Caco-2 (cell line): Measurements from ENCODE around the gene REM2. TPM values are rescaled to one million over a fixed set of nuclear protein-coding genes. Genes with fewer than 3 reads are reported as not detected.

ENCODE experiments used
- BruUV-seq: library from RNA; stranded (reverse); fragments of 400-500 nt; replicated peaks from 2 replicates; lab custom pipeline; 2021; lab: Mats Ljungman, UMichigan
- CTCF ChIA-PET: fragments of 300-600 bp; sonication (Branson Sonifier 250); formaldehyde crosslinking; loops from one replicate; lab custom pipeline; 2022; ENCODE audit warnings: antibody characterized with exemption; lab: Charles Lee
- POLR2A ChIA-PET: fragments of 300-600 bp; sonication (Branson Sonifier 250); formaldehyde crosslinking; loops from one replicate; lab custom pipeline; 2022; ENCODE audit warnings: antibody characterized with exemption; lab: Charles Lee
- DNase-seq, 2 experiments: peaks; one replicate each; pipeline versions ENCODE4 v3.0.0 to v3.0.0-alpha.2; 2020 to 2022
- H3K27me3 ChIP-seq: replicated peaks from 2 replicates; pipeline ENCODE4 v1.6.0; 2011; ENCODE audit warnings: low read length; ENCODE audit not compliant: control insufficient read depth, insufficient read depth
- H3K36me3 ChIP-seq: 2 replicates; pipeline ENCODE4 v1.5.1; 2011; ENCODE audit warnings: low read length; ENCODE audit not compliant: control insufficient read depth, insufficient read depth
- H3K4me1 ChIP-seq: fragments of 250-450 bp; sonication (Bioruptor Pico); 2 replicates; pipeline ENCODE4 v1.5.1; 2020; ENCODE audit warnings: mild to moderate bottlenecking
- H3K4me3 ChIP-seq: 2 replicates; pipeline ENCODE4 v1.5.1; 2011; ENCODE audit warnings: low read depth, mild to moderate bottlenecking, control low read depth, low read length
- H3K9me3 ChIP-seq: fragments of 250-450 bp; sonication (Bioruptor Pico); 2 replicates; pipeline ENCODE4 v1.5.1; 2020; ENCODE audit warnings: mild to moderate bottlenecking, moderate library complexity
- H3K27ac Mint-ChIP-seq: one replicate; pipeline ENCODE4 v1.8.0; 2022; ENCODE audit warnings: mixed read lengths; ENCODE audit not compliant: unreplicated experiment
- H3K27me3 Mint-ChIP-seq: one replicate; pipeline ENCODE4 v1.8.0; 2022; ENCODE audit warnings: mixed read lengths; ENCODE audit not compliant: insufficient read depth, unreplicated experiment
- H3K36me3 Mint-ChIP-seq: one replicate; pipeline ENCODE4 v1.8.0; 2022; ENCODE audit warnings: mild to moderate bottlenecking, mixed read lengths; ENCODE audit not compliant: insufficient read depth, unreplicated experiment
- H3K4me1 Mint-ChIP-seq: one replicate; pipeline ENCODE4 v1.8.0; 2022; ENCODE audit warnings: low read depth, mixed read lengths; ENCODE audit not compliant: unreplicated experiment
- H3K4me3 Mint-ChIP-seq: one replicate; pipeline ENCODE4 v1.8.0; 2022; ENCODE audit warnings: mild to moderate bottlenecking, moderate library complexity, mixed read lengths; ENCODE audit not compliant: unreplicated experiment
- H3K9me3 Mint-ChIP-seq: one replicate; pipeline ENCODE4 v1.8.0; 2022; ENCODE audit warnings: mixed read lengths; ENCODE audit not compliant: unreplicated experiment
- CTCF ChIP-seq, 2 experiments: fragments of 200-600 bp in 1 of 2; IDR thresholded peaks; 1 replicate in 1 of 2; 2 replicates in 1 of 2; pipeline versions ENCODE4 v1.5.1 to v1.8.0; 2011 to 2022; ENCODE audit warnings: antibody characterized with exemption in 1 of 2, control low read depth in 1 of 2, inconsistent platforms in 1 of 2, low read depth in 1 of 2, low read length in 1 of 2, mild to moderate bottlenecking in 1 of 2, moderate library complexity in 1 of 2; ENCODE audit not compliant: insufficient read depth in 1 of 2, severe bottlenecking in 1 of 2, unreplicated experiment in 1 of 2
- intact Hi-C: fragments of 100-400 bp; cut with micrococcal nuclease; formaldehyde crosslinking; loops from one replicate; pipeline ENCODE4 v1.10.0; 2022; ENCODE audit not compliant: unreplicated experiment
- total RNA-seq: library from RNA; stranded (reverse); gene quantifications from 2 replicates; pipeline ENCODE4 v1.2.3, GENCODE V29; 2022

REM2 gene
- total RNA-seq, 1 experiment from 2014 or later = 0.41 TPM

GRCh38 chr14:22925513-22925912 is 42.5 kb downstream of the REM2 start:
- H3K4me3 Mint-ChIP-seq = no peak overlapping the region
- Histone ChIP-seq H3K9me3 (no peaks in the 10 kb centered on the region), H3K4me3 (no peak overlapping the region), H3K36me3 (peaks cover 3% of the 10 kb centered on the region), H3K4me1 (0 out of 2 replicates have a peak, but pooled peaks cover 5% of the 10 kb centered on the region), H3K27me3 (no peaks in the 10 kb centered on the region)
- ChIA-PET CTCF (no interaction called here), POLR2A (no interaction called here)
- H3K27me3 Mint-ChIP-seq = no peaks in the 10 kb centered on the region
- H3K4me1 Mint-ChIP-seq = peaks cover 6% of the 10 kb centered on the region
- H3K9me3 Mint-ChIP-seq = no peaks in the 10 kb centered on the region
- H3K36me3 Mint-ChIP-seq = peaks cover 61% of the 10 kb centered on the region
- no TSS peak for BruUV-seq
- DNase-seq = no peak
- intact Hi-C loops = no loop called here
- no peak overlapping the region for H3K27ac Mint-ChIP-seq
- no peak for TF ChIP-seq CTCF (IDR thresholded peaks at IDR 0.05; ENCODE audit: insufficient read depth in 1 of 2, low read depth in 1 of 2, low read length in 1 of 2, severe bottlenecking in 1 of 2, unreplicated experiment in 1 of 2)

- no peak for DNase-seq
- Mint-ChIP-seq H3K9me3 (no peaks in the 10 kb centered on the region), H3K27ac (no peak overlapping the region), H3K4me3 (no peak overlapping the region), H3K36me3 (peaks cover 55% of the 10 kb centered on the region), H3K27me3 (no peaks in the 10 kb centered on the region), H3K4me1 (peaks cover 6% of the 10 kb centered on the region)
- TF ChIP-seq CTCF (IDR thresholded peaks at IDR 0.05; ENCODE audit: insufficient read depth in 1 of 2, low read depth in 1 of 2, low read length in 1 of 2, severe bottlenecking in 1 of 2, unreplicated experiment in 1 of 2) = no peak
- CTCF ChIA-PET = no interaction called here
- BruUV-seq = no TSS peak
- intact Hi-C loops = no loop called here
- H3K4me1 ChIP-seq = 0 out of 2 replicates have a peak, but pooled peaks cover 5% of the 10 kb centered on the region
- H3K9me3 ChIP-seq = no peaks in the 10 kb centered on the region
- POLR2A ChIA-PET = no interaction called here
- no peak overlapping the region for H3K4me3 ChIP-seq
- H3K27me3 ChIP-seq = no peaks in the 10 kb centered on the region
- peaks cover 3% of the 10 kb centered on the region for H3K36me3 ChIP-seq
These were observed 43.3 kb downstream of the REM2 start for GRCh38 chr14:22926316-22926715.

- no peak overlapping the region for H3K27ac Mint-ChIP-seq
- BruUV-seq = TSS peak; percentile 63
- TF ChIP-seq CTCF (IDR thresholded peaks at IDR 0.05; ENCODE audit: insufficient read depth in 1 of 2, low read depth in 1 of 2, low read length in 1 of 2, severe bottlenecking in 1 of 2, unreplicated experiment in 1 of 2) = no peak
These were observed 45.4 kb downstream of the REM2 start for GRCh38 chr14:22928237-22929103.

More at GRCh38 chr14:22928237-22929103, 45.4 kb downstream of the REM2 start:
- Mint-ChIP-seq H3K36me3 (peaks cover 45% of the 10 kb centered on the region), H3K9me3 (no peaks in the 10 kb centered on the region), H3K4me1 (peaks cover 20% of the 10 kb centered on the region), H3K27me3 (no peaks in the 10 kb centered on the region), H3K4me3 (no peak overlapping the region)
- intact Hi-C loops = loop anchor here (1.0 to 2.0 kb wide), 4 partner anchors 9 to 128 kb away; partner anchors contain the start of genes CDH24 and RBM23
- ChIA-PET POLR2A (interaction anchor here (0.6 to 2.1 kb wide), 9 partner anchors 28 to 167 kb away, joined by 3 to 21 read pairs (median 4); partner anchors contain the start of genes ACIN1, AJUBA, C14orf119 and HAUS4), CTCF (interaction anchor here (0.6 to 2.6 kb wide), 13 partner anchors 9 to 358 kb away, joined by 3 to 19 read pairs (median 4); partner anchors contain the start of genes AJUBA, HAUS4 and RBM23)
- H3K4me1 ChIP-seq = peaks cover 14% of the 10 kb centered on the region; the same call in 1 of the 2 replicates
- H3K27me3 ChIP-seq = no peaks in the 10 kb centered on the region
- H3K36me3 ChIP-seq = peaks cover 3% of the 10 kb centered on the region
- no peaks in the 10 kb centered on the region for H3K9me3 ChIP-seq
- H3K4me3 ChIP-seq = peak overlapping the region; percentile 89
- DNase-seq = no peak
